Panc1 (cell line): ENCODE results near the gene SLC25A52. TPM values are rescaled to one million over a fixed set of nuclear protein-coding genes. Genes with fewer than 3 reads are reported as not detected.
"Not testable (repeated sequence)": the region's sequence is repeated elsewhere in the genome, so short reads cannot be mapped to it uniquely, and the experiment has no call there.

Experiments used
- ATAC-seq: fragments of 200-7000 bp; cut with Tn5 transposase; 2 replicates; pipeline ENCODE4 v1.9.1; 2020; ENCODE audit warnings: mild to moderate bottlenecking, moderate library complexity
- BruUV-seq: library from RNA; stranded (reverse); fragments of 400-500 nt; replicated peaks from 2 replicates; lab custom pipeline; 2021; lab: Mats Ljungman, UMichigan
- CTCF ChIA-PET: fragments of 300-600 bp; sonication (Branson Sonifier 250); formaldehyde crosslinking; loops from one replicate; lab custom pipeline; 2022; ENCODE audit warnings: antibody characterized with exemption; lab: Charles Lee
- POLR2A ChIA-PET: fragments of 300-600 bp; sonication (Branson Sonifier 250); formaldehyde crosslinking; loops from one replicate; lab custom pipeline; 2022; ENCODE audit warnings: antibody characterized with exemption; lab: Charles Lee
- DNase-seq: peaks from one replicate; pipeline ENCODE4 v3.0.0-alpha.2; 2010; ENCODE audit warnings: low read depth, low spot score
- H3K27ac ChIP-seq: 2 replicates; pipeline ENCODE4 v1.5.1; 2011; ENCODE audit warnings: mild to moderate bottlenecking, low read length, inconsistent platforms
- H3K27me3 ChIP-seq: fragments of 200-500 bp; sonication (Bioruptor generic); 2 replicates; pipeline ENCODE4 v1.6.0; 2014; ENCODE audit warnings: low read length, inconsistent platforms; ENCODE audit not compliant: control insufficient read depth, insufficient read depth
- H3K36me3 ChIP-seq: fragments of 200-500 bp; sonication (Bioruptor generic); 2 replicates; pipeline ENCODE4 v1.5.1; 2014; ENCODE audit warnings: inconsistent platforms, mild to moderate bottlenecking, low read length, moderate library complexity; ENCODE audit not compliant: control insufficient read depth, insufficient read depth
- H3K4me1 ChIP-seq: 2 replicates; pipeline ENCODE4 v1.5.1; 2011; ENCODE audit warnings: inconsistent platforms, mild to moderate bottlenecking, low read length, moderate library complexity; ENCODE audit not compliant: control insufficient read depth, insufficient read depth
- H3K4me3 ChIP-seq, 2 experiments: 2 replicates each; pipeline ENCODE4 v1.5.1; 2011 to 2012; ENCODE audit warnings: low read depth in 2 of 2, low read length in 2 of 2, mild to moderate bottlenecking in 2 of 2, inconsistent platforms in 1 of 2, moderate library complexity in 1 of 2
- H3K9me3 ChIP-seq: fragments of 200-500 bp; sonication (Bioruptor generic); 2 replicates; pipeline ENCODE4 v1.5.1; 2014; ENCODE audit warnings: low read depth, mild to moderate bottlenecking, inconsistent platforms, low read length, moderate library complexity; ENCODE audit not compliant: control insufficient read depth, insufficient read depth
- POLR2AphosphoS5 ChIP-seq: IDR thresholded peaks from 2 replicates; pipeline ENCODE4 v1.6.1; 2012; ENCODE audit warnings: mild to moderate bottlenecking, low read depth, low read length, moderate library complexity
- REST ChIP-seq, 2 experiments: IDR thresholded peaks; 2 replicates each; pipeline ENCODE4 v1.6.1; 2011 to 2012; ENCODE audit warnings: low read depth in 2 of 2, control low read depth in 1 of 2, low read length in 1 of 2, mild to moderate bottlenecking in 1 of 2, moderate library complexity in 1 of 2; ENCODE audit not compliant: insufficient read depth in 1 of 2
- SIN3A ChIP-seq: IDR thresholded peaks from 2 replicates; pipeline ENCODE4 v1.6.1; 2012; ENCODE audit warnings: low read depth, mild to moderate bottlenecking, low read length, moderate library complexity, borderline replicate concordance; ENCODE audit not compliant: insufficient read depth
- TCF7L2 ChIP-seq: IDR thresholded peaks from 2 replicates; pipeline ENCODE4 v1.6.1; 2011; ENCODE audit warnings: mild to moderate bottlenecking, low read depth, low read length, inconsistent platforms
- in situ Hi-C: cut with HindIII; loops from 2 replicates; pipeline ENCODE4 v1.10.0; 2016; ENCODE audit warnings: low sequenced_read_pairs, low pct_unique_long_range_greater_than_20kb
- intact Hi-C: fragments of 100-400 bp; cut with micrococcal nuclease; formaldehyde crosslinking; loops from one replicate; pipeline ENCODE4 v1.10.0; 2022; ENCODE audit not compliant: unreplicated experiment
- total RNA-seq: library from RNA; stranded (reverse); gene quantifications from one replicate; pipeline ENCODE4 v1.2.1, GENCODE V29; 2021; ENCODE audit not compliant: unreplicated experiment
- TF ChIP-seq, protein P1 (sequence below): fragments of 450-650 bp; IDR thresholded peaks from 2 replicates; pipeline ENCODE4 v1.5.1; 2017; ENCODE audit warnings: mild to moderate bottlenecking

The SLC25A52 gene
- total RNA-seq, 1 experiment from 2014 or later, result not detected

GRCh38 chr18:31731628-31732027 is 29.1 kb downstream of the SLC25A52 start:
- ATAC-seq, result no peak
- in situ Hi-C loops, result no loop called here
- BruUV-seq, result no TSS peak

DNA sequence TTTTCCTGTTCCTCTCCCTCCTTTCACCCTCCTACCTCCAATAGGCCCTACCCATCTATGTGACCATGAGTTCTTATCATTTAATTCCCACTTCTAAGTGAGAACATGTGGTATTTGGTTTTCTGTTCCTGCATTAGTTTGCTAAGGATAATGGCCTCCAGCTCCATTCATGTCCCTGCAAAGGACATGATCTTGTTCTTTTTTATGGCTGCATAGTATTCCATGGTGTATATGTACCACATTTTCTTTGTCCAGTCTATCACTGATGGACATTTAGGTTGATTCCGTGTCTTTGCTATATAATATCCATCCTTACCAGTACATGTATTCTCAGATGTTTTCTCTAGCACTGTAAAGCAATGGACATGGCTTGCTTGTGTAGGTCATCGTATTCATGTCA is 31.5 kb downstream of the SLC25A52 start:
- ATAC-seq, DNase-seq, CTCF ChIA-PET, intact Hi-C loops, BruUV-seq, H3K36me3 ChIP-seq, in situ Hi-C loops, H3K27ac ChIP-seq, H3K4me1 ChIP-seq, H3K9me3 ChIP-seq, POLR2A ChIA-PET, H3K4me3 ChIP-seq, H3K27me3 ChIP-seq: not testable (repeated sequence)

More at GRCh38 chr18:31731628-31732027, 29.1 kb downstream of the SLC25A52 start:
- ChIA-PET POLR2A (no interaction called here), CTCF (no interaction called here)
- Histone ChIP-seq H3K27ac (no peak overlapping the region), H3K4me3 (no peak overlapping the region), H3K4me1 (no peaks in the 10 kb centered on the region; the same call in 1 of the 2 replicates), H3K9me3 (no peaks in the 10 kb centered on the region), H3K27me3 (no peaks in the 10 kb centered on the region), H3K36me3 (no peaks in the 10 kb centered on the region)
- intact Hi-C loops, result no loop called here
- DNase-seq, result no peak
- TF ChIP-seq SIN3A (no peak), REST (IDR thresholded peaks at IDR 0.05; ENCODE audit: insufficient read depth in 1 of 2, low read depth in 2 of 2, low read length in 1 of 2) (no peak), POLR2AphosphoS5 (no peak), TCF7L2 (no peak)
- TF ChIP-seq, protein P1, sequence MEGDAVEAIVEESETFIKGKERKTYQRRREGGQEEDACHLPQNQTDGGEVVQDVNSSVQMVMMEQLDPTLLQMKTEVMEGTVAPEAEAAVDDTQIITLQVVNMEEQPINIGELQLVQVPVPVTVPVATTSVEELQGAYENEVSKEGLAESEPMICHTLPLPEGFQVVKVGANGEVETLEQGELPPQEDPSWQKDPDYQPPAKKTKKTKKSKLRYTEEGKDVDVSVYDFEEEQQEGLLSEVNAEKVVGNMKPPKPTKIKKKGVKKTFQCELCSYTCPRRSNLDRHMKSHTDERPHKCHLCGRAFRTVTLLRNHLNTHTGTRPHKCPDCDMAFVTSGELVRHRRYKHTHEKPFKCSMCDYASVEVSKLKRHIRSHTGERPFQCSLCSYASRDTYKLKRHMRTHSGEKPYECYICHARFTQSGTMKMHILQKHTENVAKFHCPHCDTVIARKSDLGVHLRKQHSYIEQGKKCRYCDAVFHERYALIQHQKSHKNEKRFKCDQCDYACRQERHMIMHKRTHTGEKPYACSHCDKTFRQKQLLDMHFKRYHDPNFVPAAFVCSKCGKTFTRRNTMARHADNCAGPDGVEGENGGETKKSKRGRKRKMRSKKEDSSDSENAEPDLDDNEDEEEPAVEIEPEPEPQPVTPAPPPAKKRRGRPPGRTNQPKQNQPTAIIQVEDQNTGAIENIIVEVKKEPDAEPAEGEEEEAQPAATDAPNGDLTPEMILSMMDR, result no peak

GRCh38 chr18:31723990-31724711 is 36.5 kb downstream of the SLC25A52 start:
- peak; percentile 66 for ATAC-seq
- in situ Hi-C loops, result no loop called here
- Histone ChIP-seq H3K27me3 (no peaks in the 10 kb centered on the region), H3K4me1 (no peaks in the 10 kb centered on the region; the same call in 1 of the 2 replicates), H3K9me3 (no peaks in the 10 kb centered on the region), H3K27ac (no peak overlapping the region), H3K4me3 (peak overlapping the region; percentile 47 to 59), H3K36me3 (no peaks in the 10 kb centered on the region)
- CTCF ChIA-PET, result no interaction called here
- TF ChIP-seq, protein P1, result no peak
- TF ChIP-seq REST (IDR thresholded peaks at IDR 0.05; ENCODE audit: insufficient read depth in 1 of 2, low read depth in 2 of 2, low read length in 1 of 2) (no peak), TCF7L2 (no peak), POLR2AphosphoS5 (no peak), SIN3A (no peak)
- BruUV-seq, result no TSS peak
- no peak for DNase-seq
- POLR2A ChIA-PET, result interaction anchor here (0.5 kb wide), 1 partner anchor 71 kb away, joined by 6 read pairs; no protein-coding TSS in a partner anchor
- intact Hi-C loops, result no loop called here
